Neural crest cell (in vitro differentiated cells): ENCODE measurements around the gene TBCE. TPM values are rescaled to one million over a fixed set of nuclear protein-coding genes. Genes with fewer than 3 reads are reported as not detected.

Experiments used
- DNase-seq: peaks from one replicate; pipeline ENCODE4 v3.0.0; 2021; ENCODE audit warnings: low read depth, mixed read lengths, low spot score
- H3K27ac Mint-ChIP-seq: one replicate; pipeline ENCODE4 v1.8.0; 2021; ENCODE audit warnings: mild to moderate bottlenecking, mixed read lengths; ENCODE audit not compliant: unreplicated experiment
- H3K27me3 Mint-ChIP-seq: 2 replicates; pipeline ENCODE4 v1.8.0; 2021; ENCODE audit warnings: low read depth, mild to moderate bottlenecking, mixed read lengths
- H3K36me3 Mint-ChIP-seq: 2 replicates; pipeline ENCODE4 v1.8.0; 2021; ENCODE audit warnings: low read depth, mild to moderate bottlenecking, mixed read lengths
- H3K4me1 Mint-ChIP-seq: 2 replicates; pipeline ENCODE4 v1.8.0; 2021; ENCODE audit warnings: mixed read lengths
- H3K4me3 Mint-ChIP-seq: one replicate; pipeline ENCODE4 v1.8.0; 2021; ENCODE audit warnings: mild to moderate bottlenecking, mixed read lengths
- H3K9me3 Mint-ChIP-seq: 2 replicates; pipeline ENCODE4 v1.8.0; 2021; ENCODE audit warnings: mixed read lengths
- total RNA-seq: library from RNA; stranded (reverse); gene quantifications from 2 replicates; pipeline ENCODE4 v1.2.1, GENCODE V29; 2021
- TF ChIP-seq, protein P1 (sequence below): fragments of 200-600 bp; sonication (generic); conservative IDR thresholded peaks from 2 replicates; pipeline ENCODE4 v1.5.0; 2021; ENCODE audit warnings: antibody characterized with exemption, mild to moderate bottlenecking

Gene TBCE
- total RNA-seq, 1 donor from 2014 or later, result 28.2 TPM

DNA sequence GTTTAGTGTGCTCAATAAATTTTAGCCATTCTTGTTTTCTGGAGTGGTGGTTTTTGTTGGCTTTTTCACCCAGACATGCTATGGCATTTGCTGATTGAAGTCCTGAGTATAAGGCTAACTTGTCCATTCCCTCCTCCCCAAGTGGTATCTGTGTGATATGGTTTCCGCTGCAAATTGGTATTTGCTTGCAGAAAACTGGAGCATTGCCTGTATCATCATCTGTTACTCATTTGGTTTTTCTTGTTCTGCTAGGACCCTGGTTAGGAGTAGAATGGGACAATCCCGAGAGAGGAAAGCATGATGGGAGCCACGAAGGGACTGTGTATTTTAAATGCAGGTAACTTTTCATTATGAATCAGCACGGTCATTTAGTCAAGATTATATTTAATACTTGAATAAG is 34.0 kb downstream of the TBCE start:
- peaks cover 12% of the 10 kb centered on the region for H3K36me3 Mint-ChIP-seq
- TF ChIP-seq, protein P1, sequence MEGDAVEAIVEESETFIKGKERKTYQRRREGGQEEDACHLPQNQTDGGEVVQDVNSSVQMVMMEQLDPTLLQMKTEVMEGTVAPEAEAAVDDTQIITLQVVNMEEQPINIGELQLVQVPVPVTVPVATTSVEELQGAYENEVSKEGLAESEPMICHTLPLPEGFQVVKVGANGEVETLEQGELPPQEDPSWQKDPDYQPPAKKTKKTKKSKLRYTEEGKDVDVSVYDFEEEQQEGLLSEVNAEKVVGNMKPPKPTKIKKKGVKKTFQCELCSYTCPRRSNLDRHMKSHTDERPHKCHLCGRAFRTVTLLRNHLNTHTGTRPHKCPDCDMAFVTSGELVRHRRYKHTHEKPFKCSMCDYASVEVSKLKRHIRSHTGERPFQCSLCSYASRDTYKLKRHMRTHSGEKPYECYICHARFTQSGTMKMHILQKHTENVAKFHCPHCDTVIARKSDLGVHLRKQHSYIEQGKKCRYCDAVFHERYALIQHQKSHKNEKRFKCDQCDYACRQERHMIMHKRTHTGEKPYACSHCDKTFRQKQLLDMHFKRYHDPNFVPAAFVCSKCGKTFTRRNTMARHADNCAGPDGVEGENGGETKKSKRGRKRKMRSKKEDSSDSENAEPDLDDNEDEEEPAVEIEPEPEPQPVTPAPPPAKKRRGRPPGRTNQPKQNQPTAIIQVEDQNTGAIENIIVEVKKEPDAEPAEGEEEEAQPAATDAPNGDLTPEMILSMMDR, result no peak
- peak overlapping the region; percentile 87 for H3K27ac Mint-ChIP-seq
- H3K4me1 Mint-ChIP-seq, result peaks cover 10% of the 10 kb centered on the region
- peaks cover 4% of the 10 kb centered on the region for H3K9me3 Mint-ChIP-seq
- no peaks in the 10 kb centered on the region for H3K27me3 Mint-ChIP-seq
- DNase-seq, result no peak
- H3K4me3 Mint-ChIP-seq, result no peak overlapping the region

DNA sequence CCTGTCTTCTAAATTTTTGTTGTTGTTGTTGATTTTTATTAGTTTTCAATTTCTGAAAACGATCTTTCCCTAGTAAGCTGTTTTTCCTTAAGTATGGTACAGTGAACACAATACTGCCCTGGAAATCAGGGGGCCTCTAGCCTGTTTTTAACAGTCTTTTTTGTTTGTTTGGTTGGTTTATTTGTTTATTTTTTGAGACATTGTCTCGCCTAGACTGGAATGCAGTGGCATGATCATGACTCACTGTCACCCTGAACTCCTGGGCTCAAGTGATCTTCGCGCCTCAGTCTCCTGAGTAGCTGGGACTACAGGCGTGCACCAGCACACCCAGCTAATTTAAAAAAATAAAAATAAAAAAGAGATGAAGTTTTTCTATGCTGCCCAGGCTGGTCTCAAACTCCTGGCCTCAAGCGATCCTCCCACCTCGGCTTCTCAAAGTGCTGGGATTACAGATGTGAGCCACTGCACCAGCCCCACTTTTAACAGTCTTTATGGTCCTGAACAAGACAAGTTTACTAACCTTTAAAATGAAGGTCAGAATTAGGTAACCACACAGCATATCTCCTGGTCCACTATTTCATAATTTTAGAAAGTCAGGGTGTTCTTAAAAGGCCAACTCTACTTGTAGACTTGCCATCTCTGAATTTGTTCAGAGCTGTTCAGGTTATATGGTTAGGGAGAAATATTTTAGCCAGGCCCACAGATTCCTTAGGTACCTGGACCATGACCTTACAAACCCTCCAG is 35.4 kb downstream of the TBCE start:
- no peak for DNase-seq
- no peaks in the 10 kb centered on the region for H3K27me3 Mint-ChIP-seq
- peaks cover 7% of the 10 kb centered on the region for H3K4me1 Mint-ChIP-seq
- peaks cover 2% of the 10 kb centered on the region for H3K9me3 Mint-ChIP-seq
- TF ChIP-seq, protein P1, result no peak
- no peak overlapping the region for H3K4me3 Mint-ChIP-seq
- no peak overlapping the region for H3K27ac Mint-ChIP-seq
- peaks cover 5% of the 10 kb centered on the region for H3K36me3 Mint-ChIP-seq

DNA sequence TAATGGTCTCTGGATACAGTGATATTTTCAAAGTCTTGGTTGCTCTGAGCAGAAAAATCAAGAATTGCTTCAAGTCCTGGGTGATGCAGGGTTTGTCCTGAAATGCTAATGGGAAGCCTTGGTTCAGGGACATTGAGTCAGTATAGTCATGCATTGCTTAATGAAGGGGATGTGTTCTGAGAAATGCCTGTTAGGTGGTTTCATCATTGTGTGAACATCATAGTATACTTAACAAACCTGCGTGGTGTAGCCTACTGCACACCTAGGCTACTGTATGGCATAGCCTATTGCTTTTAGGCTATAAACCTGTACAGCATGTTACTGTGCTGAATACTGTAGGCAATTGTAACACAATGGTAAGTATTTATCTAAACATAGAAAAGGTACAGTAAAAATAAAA is 36.4 kb downstream of the TBCE start:
- TF ChIP-seq, protein P1, result no peak
- Mint-ChIP-seq H3K4me3 (no peak overlapping the region), H3K9me3 (no peaks in the 10 kb centered on the region), H3K36me3 (peaks cover 2% of the 10 kb centered on the region), H3K27me3 (no peaks in the 10 kb centered on the region), H3K27ac (no peak overlapping the region), H3K4me1 (peaks cover 5% of the 10 kb centered on the region)
- DNase-seq, result no peak

DNA sequence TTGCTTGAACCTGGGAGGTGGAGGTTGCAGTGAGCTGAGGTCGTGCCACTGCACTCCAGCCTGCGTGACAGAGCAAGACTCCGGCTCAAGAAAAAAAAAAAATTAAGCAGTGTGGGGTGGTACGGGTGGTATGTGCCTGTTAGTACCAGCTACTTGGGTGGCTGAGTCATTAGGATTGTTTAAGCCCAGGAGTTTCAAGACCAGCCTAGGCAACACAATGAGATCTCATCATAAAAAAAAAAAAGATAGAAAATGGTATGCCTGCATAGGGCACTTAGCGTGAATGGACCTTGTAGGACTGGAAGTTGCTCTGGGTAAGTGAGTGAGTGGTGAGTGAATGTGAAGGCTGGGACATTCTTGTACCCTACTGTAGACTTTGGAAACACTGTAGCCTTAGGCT is 37.0 kb downstream of the TBCE start:
- peaks cover 2% of the 10 kb centered on the region for H3K36me3 Mint-ChIP-seq
- no peak for DNase-seq
- H3K4me1 Mint-ChIP-seq, result peaks cover 5% of the 10 kb centered on the region
- H3K27me3 Mint-ChIP-seq, result no peaks in the 10 kb centered on the region
- no peak overlapping the region for H3K4me3 Mint-ChIP-seq
- H3K27ac Mint-ChIP-seq, result peak overlapping the region; percentile 19
- H3K9me3 Mint-ChIP-seq, result no peaks in the 10 kb centered on the region
- TF ChIP-seq, protein P1, result no peak

DNA sequence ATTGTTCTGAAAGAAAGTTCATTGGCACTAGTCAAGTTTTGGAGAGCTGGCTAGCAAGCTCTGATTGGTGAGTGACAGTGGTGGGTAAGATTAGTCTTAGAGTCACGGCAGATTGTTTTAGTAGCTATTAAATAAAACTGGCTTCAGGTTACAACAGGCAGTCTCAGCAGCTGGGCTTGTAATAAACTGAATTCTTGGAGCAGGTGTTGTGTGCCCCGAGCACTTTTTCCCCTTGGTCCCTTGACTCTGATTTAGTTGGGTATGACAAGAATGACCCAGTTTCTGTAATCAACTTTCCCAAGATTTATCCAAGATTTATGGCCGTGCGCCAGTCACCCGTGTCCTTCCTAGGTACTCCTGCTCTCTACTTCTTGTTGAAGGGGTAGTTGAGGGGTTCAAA is 40.2 kb downstream of the TBCE start:
- no peak for DNase-seq
- no peak overlapping the region for H3K4me3 Mint-ChIP-seq
- H3K4me1 Mint-ChIP-seq, result peaks cover 6% of the 10 kb centered on the region
- TF ChIP-seq, protein P1, result no peak
- no peaks in the 10 kb centered on the region for H3K27me3 Mint-ChIP-seq
- no peaks in the 10 kb centered on the region for H3K36me3 Mint-ChIP-seq
- H3K9me3 Mint-ChIP-seq, result no peaks in the 10 kb centered on the region
- no peak overlapping the region for H3K27ac Mint-ChIP-seq
